Endothelial cell of umbilical vein (primary cell): ENCODE measurements around the gene IMPA2. TPM values are rescaled to one million over a fixed set of nuclear protein-coding genes. Genes with fewer than 3 reads are reported as not detected.

ENCODE experiments used
- BruUV-seq: library from RNA; stranded (reverse); fragments of 400-500 nt; replicated peaks from 2 replicates; lab custom pipeline; 2021; lab: Mats Ljungman, UMichigan
- CTCF ChIA-PET: fragments of 300-600, 350-600 bp; sonication (Branson Sonifier 250); formaldehyde crosslinking; loops from one replicate; lab custom pipeline; 2021; ENCODE audit warnings: antibody characterized with exemption, inconsistent platforms; lab: Charles Lee
- POLR2A ChIA-PET: fragments of 300-600, 350-600 bp; sonication (Branson Sonifier 250); formaldehyde crosslinking; loops from one replicate; lab custom pipeline; 2021; ENCODE audit warnings: antibody characterized with exemption, inconsistent platforms; lab: Charles Lee
- DNase-seq: peaks from one replicate; pipeline ENCODE4 v3.0.0-alpha.2; 2011; ENCODE audit warnings: low read depth, low spot score
- FAIRE-seq: peaks from 2 replicates; lab custom pipeline; 2011; peaks lifted over from hg19 to GRCh38; lab: Jason Lieb, UNC
- H2AFZ ChIP-seq: 2 replicates; pipeline ENCODE4 v1.6.0; 2012; ENCODE audit warnings: low read depth, low read length, control low read depth, inconsistent platforms
- H3K27ac ChIP-seq: 2 replicates; pipeline ENCODE4 v1.5.1; 2011; ENCODE audit warnings: low read depth, mild to moderate bottlenecking, control low read depth, low read length, moderate library complexity; ENCODE audit not compliant: insufficient read depth
- H3K27me3 ChIP-seq, 2 experiments: 2 replicates each; pipeline versions ENCODE4 v1.6.0 to v1.6.1; 2011; ENCODE audit warnings: low read length in 2 of 2, mixed read lengths in 1 of 2; ENCODE audit not compliant: control insufficient read depth in 2 of 2, insufficient read depth in 2 of 2
- H3K36me3 ChIP-seq, 2 experiments: 2 replicates in 1 of 2; 3 replicates in 1 of 2; pipeline ENCODE4 v1.5.1; 2011; ENCODE audit warnings: low read length in 2 of 2, mild to moderate bottlenecking in 1 of 2, moderate library complexity in 1 of 2; ENCODE audit not compliant: control insufficient read depth in 2 of 2, insufficient read depth in 2 of 2; ENCODE audit errors: extremely low read depth in 1 of 2
- H3K4me1 ChIP-seq: 3 replicates; pipeline ENCODE4 v1.5.1; 2011; ENCODE audit warnings: mild to moderate bottlenecking, low read length; ENCODE audit not compliant: control insufficient read depth, insufficient read depth; ENCODE audit errors: extremely low read depth
- H3K4me2 ChIP-seq: 2 replicates; pipeline ENCODE4 v1.6.1; 2011; ENCODE audit warnings: low read length, control low read depth, mixed read lengths; ENCODE audit not compliant: insufficient read depth
- H3K4me3 ChIP-seq, 3 experiments: fragments of 200-600 bp in 1 of 3; sonication (generic), shearing (Covaris generic) in 1 of 3; replicated peaks in 1 of 3; 2 replicates each; pipeline ENCODE4 v1.5.1; 2011 to 2016; ENCODE audit warnings: control low read depth in 3 of 3, low read length in 3 of 3, mild to moderate bottlenecking in 2 of 3, inconsistent platforms in 1 of 3, low read depth in 1 of 3, moderate library complexity in 1 of 3; ENCODE audit not compliant: insufficient read depth in 1 of 3
- H3K79me2 ChIP-seq: 2 replicates; pipeline ENCODE4 v1.6.0; 2012; ENCODE audit warnings: low read length, inconsistent platforms; ENCODE audit not compliant: control insufficient read depth, insufficient read depth
- H3K9ac ChIP-seq: replicated peaks from 2 replicates; pipeline ENCODE3; 2011; ENCODE audit warnings: low read length, control low read depth; ENCODE audit not compliant: insufficient read depth; ENCODE audit errors: extremely low read depth
- H3K9me1 ChIP-seq: replicated peaks from 3 replicates; pipeline ENCODE4 v1.6.0; 2011; ENCODE audit warnings: mild to moderate bottlenecking, low read length; ENCODE audit not compliant: control insufficient read depth, insufficient read depth; ENCODE audit errors: extremely low read depth
- H3K9me3 ChIP-seq: replicated peaks from 2 replicates; pipeline ENCODE4 v1.5.1; 2012; ENCODE audit warnings: low read length, inconsistent platforms; ENCODE audit not compliant: control insufficient read depth, insufficient read depth
- H4K20me1 ChIP-seq: replicated peaks from 2 replicates; pipeline ENCODE3; 2011; ENCODE audit warnings: mild to moderate bottlenecking, low read length; ENCODE audit not compliant: control insufficient read depth, insufficient read depth; ENCODE audit errors: extremely low read depth
- CTCF ChIP-seq, 2 donors: IDR thresholded peaks; 1 replicate in 1 of 2; 2 replicates in 1 of 2; pipeline ENCODE4 v1.5.1; 2011; ENCODE audit warnings: low read length in 2 of 2, mild to moderate bottlenecking in 2 of 2, moderate library complexity in 2 of 2, control low read depth in 1 of 2, inconsistent platforms in 1 of 2, low read depth in 1 of 2; ENCODE audit not compliant: insufficient read depth in 1 of 2; ENCODE audit errors: extremely low read depth in 1 of 2
- EZH2 ChIP-seq: IDR thresholded peaks from 2 replicates; pipeline ENCODE4 v1.6.1; 2012; ENCODE audit warnings: borderline replicate concordance, low read depth, mild to moderate bottlenecking, moderate library complexity, low read length, inconsistent platforms; ENCODE audit not compliant: severe bottlenecking
- FOS ChIP-seq: IDR thresholded peaks from 2 replicates; pipeline ENCODE4 v1.6.1; 2011; ENCODE audit warnings: mild to moderate bottlenecking, low read length, moderate library complexity, borderline replicate concordance; ENCODE audit not compliant: insufficient read depth
- GATA2 ChIP-seq: IDR thresholded peaks from 2 replicates; pipeline ENCODE4 v1.7.0; 2011; ENCODE audit warnings: low read depth, mild to moderate bottlenecking, moderate library complexity, mixed read lengths, low read length; ENCODE audit not compliant: insufficient read length, insufficient read depth
- JUN ChIP-seq: IDR thresholded peaks from 2 replicates; pipeline ENCODE4 v1.6.1; 2011; ENCODE audit warnings: borderline replicate concordance, low read depth; ENCODE audit not compliant: insufficient read length, insufficient read depth
- MYC ChIP-seq: IDR thresholded peaks from one replicate; pipeline ENCODE4 v1.6.1; 2011; ENCODE audit warnings: mild to moderate bottlenecking, low read depth, low read length
- POLR2A ChIP-seq: IDR thresholded peaks from 2 replicates; pipeline ENCODE4 v1.6.1; 2012; ENCODE audit warnings: low read depth, mild to moderate bottlenecking, control low read depth, low read length
- POLR2AphosphoS5 ChIP-seq: IDR thresholded peaks from 2 replicates; pipeline ENCODE4 v1.6.1; 2012; ENCODE audit warnings: low read depth, mild to moderate bottlenecking, control low read depth, low read length, moderate library complexity; ENCODE audit not compliant: insufficient read depth
- dilution Hi-C: fragments of 300-500 bp; cut with MboI; formaldehyde crosslinking; loops from one replicate; pipeline ENCODE4 v1.15.0; 2019; ENCODE audit warnings: low sequenced_read_pairs; ENCODE audit not compliant: extremely low pct_ligation_motif_present
- intact Hi-C: fragments of 100-400 bp; cut with micrococcal nuclease; formaldehyde crosslinking; loops from one replicate; pipeline ENCODE4 v1.10.0; 2022
- polyA plus RNA-seq, 4 experiments: library from polyadenylated mRNA; depleted of rRNA in 3 of 4; stranded (reverse) in 3 of 4; unstranded in 1 of 4; fragments of >200 nt; gene quantifications; 2 replicates each; pipeline versions ENCODE4 v1.2.1 to v1.2.3, GENCODE V29; 2011 to 2012; ENCODE audit warnings: missing spikeins in 1 of 4
- total RNA-seq: library from RNA; stranded (reverse); gene quantifications from 2 replicates; pipeline ENCODE4 v1.2.3, GENCODE V29; 2021
- TF ChIP-seq, protein P1 (sequence below): IDR thresholded peaks from 2 replicates; pipeline ENCODE4 v1.6.1; 2011; ENCODE audit not compliant: insufficient read depth, insufficient read length

IMPA2 gene
- total and polyA plus RNA-seq, 2 donors (not counting 3 experiments of a cell fraction or from before 2014, with no cell fraction given) = 6.1 to 8.0 TPM

- Histone ChIP-seq H2AFZ (no peak overlapping the region), H3K9ac (no peak overlapping the region), H3K79me2 (no peaks in the 10 kb centered on the region), H3K4me1 (no peaks in the 10 kb centered on the region), H4K20me1 (no peaks in the 10 kb centered on the region), H3K9me3 (no peaks in the 10 kb centered on the region), H3K27me3 (peaks cover 2 to 3% of the 10 kb centered on the region in 2 experiments), H3K9me1 (no peaks in the 10 kb centered on the region), H3K4me2 (no peak overlapping the region), H3K36me3 (no peaks in the 10 kb centered on the region), H3K27ac (no peak overlapping the region), H3K4me3 (no peak overlapping the region)
- CTCF ChIA-PET = interaction anchor here (1.5 kb wide), 1 partner anchor 14 kb away, joined by 6 read pairs; no protein-coding TSS in a partner anchor
- dilution Hi-C loops = no loop called here
- no TSS peak for BruUV-seq
- no peak for FAIRE-seq
- POLR2A ChIA-PET = no interaction called here
- no peak for DNase-seq
- TF ChIP-seq CTCF (IDR thresholded peaks at IDR 0.05; ENCODE audit: extremely low read depth in 1 of 2, insufficient read depth in 1 of 2, low read depth in 1 of 2, low read length in 2 of 2) = peak in 1 of 2 donors; percentile 20
- TF ChIP-seq EZH2 = no peak
- intact Hi-C loops = no loop called here
Observed at GRCh38 chr18:12057419-12058039, 76.2 kb downstream of the IMPA2 start.

GRCh38 chr18:12059334-12060181, 78.3 kb downstream of the IMPA2 start:
- no peak overlapping the region for H3K9ac ChIP-seq
- ChIA-PET CTCF (no interaction called here), POLR2A (no interaction called here)
- no peak overlapping the region for H3K27ac ChIP-seq
- no peaks in the 10 kb centered on the region for H4K20me1 ChIP-seq
- H3K36me3 ChIP-seq = no peaks in the 10 kb centered on the region
- H3K79me2 ChIP-seq = no peaks in the 10 kb centered on the region
- no peak for TF ChIP-seq GATA2
- TF ChIP-seq CTCF (IDR thresholded peaks at IDR 0.05; ENCODE audit: extremely low read depth in 1 of 2, insufficient read depth in 1 of 2, low read depth in 1 of 2, low read length in 2 of 2) = no peak
- TF ChIP-seq, protein P1, sequence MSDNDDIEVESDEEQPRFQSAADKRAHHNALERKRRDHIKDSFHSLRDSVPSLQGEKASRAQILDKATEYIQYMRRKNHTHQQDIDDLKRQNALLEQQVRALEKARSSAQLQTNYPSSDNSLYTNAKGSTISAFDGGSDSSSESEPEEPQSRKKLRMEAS = no peak
- no peak for TF ChIP-seq JUN
- TF ChIP-seq POLR2AphosphoS5 = no peak
- no peak for TF ChIP-seq POLR2A
- TF ChIP-seq FOS = no peak
- TF ChIP-seq EZH2 = no peak
- no peak for TF ChIP-seq MYC
- dilution Hi-C loops (no loop called here), intact Hi-C loops (no loop called here)
- DNase-seq (no peak), FAIRE-seq (no peak)
- no peak overlapping the region for H2AFZ ChIP-seq
- no peak overlapping the region for H3K4me2 ChIP-seq
- no peaks in the 10 kb centered on the region for H3K4me1 ChIP-seq
- H3K4me3 ChIP-seq = no peak overlapping the region
- no TSS peak for BruUV-seq
- H3K9me1 ChIP-seq = no peaks in the 10 kb centered on the region
- H3K27me3 ChIP-seq = no peaks in the 10 kb centered on the region
- no peaks in the 10 kb centered on the region for H3K9me3 ChIP-seq
